IMR-90 (cell line): Measurements from ENCODE around the gene PRCP. TPM values are rescaled to one million over a fixed set of nuclear protein-coding genes. Genes with fewer than 3 reads are reported as not detected.
"Not testable (repeated sequence)": the region's sequence is repeated elsewhere in the genome, so short reads cannot be mapped to it uniquely, and the experiment has no call there.

Experiments
- ATAC-seq: fragments of 200-7000 bp; cut with Tn5 transposase; 2 replicates; pipeline ENCODE4 v1.9.1; 2020; ENCODE audit warnings: low read depth, mild to moderate bottlenecking, moderate library complexity
- BruUV-seq: library from RNA; stranded (reverse); fragments of 400-500 nt; replicated peaks from 2 replicates; lab custom pipeline; 2021; lab: Mats Ljungman, UMichigan
- CTCF ChIA-PET: fragments of 300-600 bp; formaldehyde crosslinking; extraction: SDS; loops from one replicate; lab custom pipeline; 2021; ENCODE audit warnings: antibody characterized with exemption; lab: Yijun Ruan, JAX
- POLR2A ChIA-PET: fragments of 300-600 bp; sonication (Branson Sonifier 250); formaldehyde crosslinking; loops from one replicate; lab custom pipeline; 2022; ENCODE audit warnings: antibody characterized with exemption; ENCODE audit not compliant: unreplicated experiment; lab: Charles Lee
- DNase-seq: peaks from one replicate; pipeline ENCODE4 v3.0.0; 2013
- H2AFZ ChIP-seq: replicated peaks from 2 replicates; pipeline ENCODE3; 2013; ENCODE audit warnings: low read length, mild to moderate bottlenecking; ENCODE audit not compliant: poor library complexity
- H2AK5ac ChIP-seq: 2 replicates; pipeline ENCODE4 v1.6.1; 2013; ENCODE audit warnings: low read depth, low read length, inconsistent platforms
- H2AK9ac ChIP-seq: replicated peaks from 2 replicates; pipeline ENCODE3; 2013; ENCODE audit warnings: mild to moderate bottlenecking, low read depth, low read length, moderate library complexity; ENCODE audit not compliant: poor library complexity
- H2BK120ac ChIP-seq: 2 replicates; pipeline ENCODE4 v1.6.1; 2013; ENCODE audit warnings: low read depth, low read length, inconsistent platforms
- H2BK15ac ChIP-seq: 3 replicates; pipeline ENCODE4 v1.6.1; 2013; ENCODE audit warnings: low read depth, low read length, inconsistent platforms
- H2BK20ac ChIP-seq: 2 replicates; pipeline ENCODE4 v1.6.1; 2013; ENCODE audit warnings: low read depth, mild to moderate bottlenecking, inconsistent platforms, low read length, moderate library complexity
- H2BK5ac ChIP-seq: 2 replicates; pipeline ENCODE4 v1.6.1; 2013; ENCODE audit warnings: mild to moderate bottlenecking, low read depth, low read length, inconsistent platforms; ENCODE audit not compliant: poor library complexity, severe bottlenecking
- H3K14ac ChIP-seq: replicated peaks from 2 replicates; pipeline ENCODE4 v1.6.1; 2013; ENCODE audit warnings: low read depth, low read length, inconsistent platforms
- H3K18ac ChIP-seq: 2 replicates; pipeline ENCODE4 v1.6.1; 2013; ENCODE audit warnings: low read depth, low read length, control low read depth
- H3K23ac ChIP-seq: 2 replicates; pipeline ENCODE4 v1.6.1; 2013; ENCODE audit warnings: low read depth, low read length, inconsistent platforms
- H3K27ac ChIP-seq: 2 replicates; pipeline ENCODE4 v1.5.1; 2013; ENCODE audit warnings: mild to moderate bottlenecking, control low read depth, low read length; ENCODE audit not compliant: insufficient read depth
- H3K27me3 ChIP-seq: 2 replicates; pipeline ENCODE4 v1.6.1; 2013; ENCODE audit warnings: low read length; ENCODE audit not compliant: control insufficient read depth, insufficient read depth
- H3K36me3 ChIP-seq: 2 replicates; pipeline ENCODE4 v1.6.1; 2013; ENCODE audit warnings: low read length, mixed read lengths; ENCODE audit not compliant: control insufficient read depth, insufficient read depth
- H3K4ac ChIP-seq: 2 replicates; pipeline ENCODE4 v1.6.1; 2013; ENCODE audit warnings: low read depth, low read length, inconsistent platforms
- H3K4me1 ChIP-seq: 2 replicates; pipeline ENCODE4 v1.6.1; 2013; ENCODE audit warnings: low read length, mixed read lengths; ENCODE audit not compliant: control insufficient read depth, insufficient read depth
- H3K4me2 ChIP-seq: 2 replicates; pipeline ENCODE4 v1.6.1; 2013; ENCODE audit warnings: low read depth, mild to moderate bottlenecking, control low read depth, low read length, moderate library complexity
- H3K4me3 ChIP-seq: 2 replicates; pipeline ENCODE4 v1.5.1; 2013; ENCODE audit warnings: low read depth, mild to moderate bottlenecking, control low read depth, low read length, moderate library complexity; ENCODE audit not compliant: insufficient read depth
- H3K56ac ChIP-seq: 2 replicates; pipeline ENCODE4 v1.6.1; 2013; ENCODE audit warnings: low read length, inconsistent platforms; ENCODE audit not compliant: insufficient read depth; ENCODE audit errors: extremely low read depth
- H3K79me1 ChIP-seq, 2 experiments: 2 replicates each; pipeline ENCODE4 v1.6.1; 2013; ENCODE audit warnings: low read length in 2 of 2, inconsistent platforms in 1 of 2, low read depth in 1 of 2
- H3K9ac ChIP-seq: 2 replicates; pipeline ENCODE4 v1.6.1; 2013; ENCODE audit warnings: low read depth, low read length, control low read depth
- H3K9me1 ChIP-seq: 2 replicates; pipeline ENCODE4 v1.6.1; 2013; ENCODE audit warnings: low read length, inconsistent platforms; ENCODE audit not compliant: insufficient read depth
- H3K9me3 ChIP-seq: 2 replicates; pipeline ENCODE4 v1.6.1; 2013; ENCODE audit warnings: low read length; ENCODE audit not compliant: control insufficient read depth, insufficient read depth
- H4K20me1 ChIP-seq: 2 replicates; pipeline ENCODE4 v1.6.1; 2013; ENCODE audit warnings: low read length, inconsistent platforms; ENCODE audit not compliant: insufficient read depth
- H4K5ac ChIP-seq: 2 replicates; pipeline ENCODE4 v1.6.1; 2013; ENCODE audit warnings: mild to moderate bottlenecking, low read depth, low read length, control low read depth
- H4K8ac ChIP-seq, 2 experiments: 2 replicates each; pipeline ENCODE4 v1.6.1; 2013; ENCODE audit warnings: low read depth in 2 of 2, low read length in 2 of 2, control low read depth in 1 of 2, inconsistent platforms in 1 of 2
- H4K91ac ChIP-seq: 2 replicates; pipeline ENCODE4 v1.6.1; 2013; ENCODE audit warnings: low read depth, low read length, inconsistent platforms; ENCODE audit not compliant: insufficient read depth
- WGBS, 2 experiments: methylation state at CpG; one replicate each; pipeline versions ENCODE4 v1.1.5 to v1.1.7; 2013; ENCODE audit warnings: missing lambda C conversion rate in 2 of 2; ENCODE audit not compliant: insufficient read length in 1 of 2; ENCODE audit errors: extremely low coverage in 2 of 2; 5-methylcytosine and 5-hydroxymethylcytosine counted together
- dilution Hi-C: fragments of 300-500 bp; cut with HindIII; formaldehyde crosslinking; loops from one replicate; pipeline ENCODE4 v1.14.3; 2018; ENCODE audit warnings: low sequenced_read_pairs; ENCODE audit not compliant: unreplicated experiment
- in situ Hi-C: fragments of 300-500 bp; cut with MboI; formaldehyde crosslinking; loops from 3 replicates; pipeline ENCODE4 v1.14.3; 2019; ENCODE audit warnings: low sequenced_read_pairs, inconsistent platforms, mixed read lengths
- intact Hi-C: fragments of 100-400 bp; cut with micrococcal nuclease; formaldehyde crosslinking; loops from 2 replicates; pipeline ENCODE4 v1.10.0; 2022
- polyA plus RNA-seq, 3 experiments: library from polyadenylated mRNA; depleted of rRNA; stranded (reverse); fragments of >200 nt; gene quantifications; 2 replicates each; pipeline ENCODE4 v1.2.3, GENCODE V29; 2012; ENCODE audit warnings: low replicate concordance in 1 of 3
- total RNA-seq: library from RNA; depleted of rRNA; stranded (reverse); fragments of >200 nt; gene quantifications from 2 replicates; pipeline ENCODE4 v1.2.3, GENCODE V29; 2012

Gene PRCP
- total and polyA plus RNA-seq, 2 of the 4 experiments (the other 2 are of a cell fraction) = 31.7 to 64.9 TPM

GRCh38 chr11:82919786-82920185, 19.6 kb upstream of the PRCP start:
- H2BK20ac ChIP-seq, H3K4me1 ChIP-seq, H2AFZ ChIP-seq, H4K8ac ChIP-seq, H3K9me1 ChIP-seq, H4K5ac ChIP-seq, H2BK120ac ChIP-seq, H3K79me1 ChIP-seq, H2BK15ac ChIP-seq, H2AK5ac ChIP-seq, H3K56ac ChIP-seq, H4K20me1 ChIP-seq, H3K27me3 ChIP-seq, H3K9me3 ChIP-seq, intact Hi-C loops, BruUV-seq, CTCF ChIA-PET, H2AK9ac ChIP-seq, H3K36me3 ChIP-seq, H3K9ac ChIP-seq, H2BK5ac ChIP-seq, H4K91ac ChIP-seq, H3K4ac ChIP-seq, dilution Hi-C loops, H3K14ac ChIP-seq, POLR2A ChIA-PET, H3K4me2 ChIP-seq, ATAC-seq, H3K4me3 ChIP-seq, DNase-seq, H3K18ac ChIP-seq, H3K27ac ChIP-seq, H3K23ac ChIP-seq: not testable (repeated sequence)
- 100% methylated on average over 2 of the region's 10 CpGs; no CpG with 5 or more reads in 1 of the 2 experiments for WGBS, 2 experiments
- in situ Hi-C loops = loop anchor here (25.0 kb wide), 1 partner anchor 893 kb away; no protein-coding TSS in a partner anchor
